Measurements from ENCODE around the gene ERMP1.
A peak's percentile ranks its signal among the peaks of the same experiment; 100 is the strongest.
"Not testable (repeated sequence)": the region's sequence is repeated elsewhere in the genome, so short reads cannot be mapped to it uniquely, and the experiment has no call there.

ERMP1 gene

DNA sequence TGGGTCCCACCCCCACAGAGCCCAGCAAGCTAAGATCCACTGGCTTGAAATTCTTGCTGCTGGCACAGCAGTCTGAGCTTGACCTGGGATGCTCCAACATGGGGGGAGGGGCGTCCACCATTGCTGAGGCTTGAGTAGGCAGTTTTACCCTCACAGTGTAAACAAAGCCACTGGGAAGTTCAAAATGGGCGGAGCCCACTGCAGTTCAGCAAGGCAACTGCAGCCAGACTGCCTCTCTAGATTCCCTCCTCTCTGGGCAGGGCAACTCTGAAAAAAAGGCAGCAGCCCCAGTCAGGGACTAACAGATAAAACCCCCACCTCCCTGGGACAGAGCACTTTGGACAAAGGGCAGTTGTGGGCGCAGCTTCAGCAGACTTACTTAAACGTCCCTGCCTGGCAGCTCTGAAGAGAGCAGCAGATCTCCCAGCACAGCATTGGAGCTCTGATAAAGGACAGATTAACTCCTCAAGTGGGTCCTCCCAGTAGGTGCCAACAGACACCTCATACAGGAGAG is 53.2 kb downstream of the ERMP1 start:
- not testable (repeated sequence) for DNase-seq

DNA sequence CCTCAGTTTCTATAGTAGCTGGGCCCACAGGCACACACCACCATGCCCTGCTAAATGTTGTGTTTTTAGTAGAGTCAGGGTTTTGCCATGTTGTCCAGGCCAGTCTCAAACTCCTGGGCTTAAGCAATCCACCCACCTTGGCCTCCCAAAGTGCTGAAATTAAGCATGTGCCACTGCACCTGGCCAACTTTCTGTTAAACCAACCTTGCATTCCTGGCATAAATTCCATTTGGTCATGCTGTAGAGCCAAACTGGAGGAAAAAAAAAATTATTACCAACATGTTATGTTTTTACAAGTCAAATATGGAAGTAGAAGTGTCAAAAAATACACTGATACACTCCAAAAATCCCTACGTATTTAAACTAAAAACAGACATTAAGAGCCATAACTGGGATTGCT is 54.1 kb downstream of the ERMP1 start:
- DNase-seq = no peak

DNA sequence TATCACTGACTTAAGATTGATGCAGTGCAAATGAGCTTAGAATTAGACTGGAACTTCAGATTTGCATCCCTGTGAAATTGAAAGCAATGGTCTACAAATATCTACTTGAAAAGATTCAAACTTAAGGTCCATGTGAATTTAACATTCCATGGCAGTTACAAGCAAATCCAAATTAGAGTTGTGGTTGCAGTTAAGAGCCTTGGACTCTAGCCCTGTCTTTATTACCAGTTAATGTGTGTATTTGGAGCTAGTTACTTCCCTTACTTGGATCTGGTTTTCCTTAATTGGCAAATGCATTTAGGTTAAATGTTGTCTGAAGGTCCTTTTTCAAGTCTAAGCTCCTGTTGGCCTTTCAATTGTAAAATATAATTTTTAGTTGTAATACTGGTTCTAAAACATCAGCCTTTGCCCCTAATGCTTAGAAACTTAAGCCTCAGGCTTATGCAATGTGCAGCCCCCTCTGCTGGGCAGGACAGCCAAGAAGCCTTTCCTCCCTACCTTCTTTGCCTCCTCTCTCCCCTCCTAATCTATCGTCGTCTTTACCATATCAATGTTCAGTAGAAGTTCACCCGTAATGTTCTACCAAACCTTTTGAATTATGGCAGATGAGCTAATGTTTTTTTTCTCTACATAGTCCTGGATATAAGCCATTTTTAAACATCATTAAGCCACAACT is 59.5 kb downstream of the ERMP1 start:
- no peak for DNase-seq

GRCh38 chr9:5767968-5768932 is 64.7 kb downstream of the ERMP1 start:
- DNase-seq = peak; percentile 6 to 42 (median 6)

DNA sequence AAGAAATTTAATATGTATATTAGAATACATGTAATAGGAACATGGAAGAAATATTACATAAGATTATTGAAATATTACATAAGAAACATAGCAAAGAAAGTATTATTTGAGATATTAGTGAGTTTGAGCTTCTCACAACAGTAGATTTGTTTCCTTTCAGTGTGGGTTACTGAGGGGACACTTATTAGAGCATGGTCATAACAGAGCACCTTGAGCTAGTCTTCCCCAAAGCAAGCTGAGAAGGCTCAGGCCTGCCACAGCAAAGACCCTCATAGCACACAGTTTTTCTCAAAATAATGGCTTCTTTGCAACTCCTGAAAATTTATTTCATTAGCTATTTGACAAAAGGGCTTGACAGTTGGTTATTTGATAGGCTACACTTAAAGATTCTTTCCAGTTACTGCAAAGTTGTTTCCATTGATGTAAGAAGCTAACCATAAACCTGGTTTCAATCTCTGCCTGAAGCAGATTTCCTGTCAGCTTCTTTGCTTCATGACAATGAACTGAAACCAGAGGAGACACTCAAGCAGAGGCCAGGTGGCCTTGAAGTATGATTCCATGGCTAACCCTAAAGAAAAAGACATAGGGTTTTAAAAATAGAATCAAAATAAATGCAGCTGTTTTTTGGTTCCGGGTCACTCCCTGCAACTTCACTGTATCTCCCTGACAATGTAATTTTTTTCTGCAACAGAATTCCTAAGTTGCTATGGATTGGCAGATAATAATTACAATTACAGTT is 68.6 kb downstream of the ERMP1 start:
- no peak for DNase-seq

DNA sequence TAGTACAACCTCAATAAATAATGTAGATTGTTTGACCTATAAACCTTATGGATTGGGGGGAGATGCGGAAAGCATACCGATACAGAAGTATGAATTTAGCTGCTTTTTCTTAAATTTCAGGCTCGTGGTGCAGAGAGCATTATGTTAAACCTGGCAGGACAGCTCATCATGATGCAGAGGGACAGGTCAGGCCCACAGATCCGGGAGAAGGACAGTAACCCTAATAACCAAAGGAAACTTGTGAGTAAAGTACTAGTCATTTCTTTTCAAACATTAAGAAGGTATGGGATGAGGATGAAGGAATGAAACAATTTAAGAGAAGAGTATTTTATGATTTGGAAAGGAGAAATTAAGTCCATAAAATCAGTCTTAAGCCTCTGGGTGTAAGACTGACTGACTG is 70.5 kb downstream of the ERMP1 start:
- DNase-seq = no peak

- DNase-seq = no peak
Measured at GRCh38 chr9:5760338-5760737, 72.6 kb downstream of the ERMP1 start.

- no peak for DNase-seq
Measured at GRCh38 chr9:5756633-5757032, 76.3 kb downstream of the ERMP1 start.

- no peak for DNase-seq
Measured at GRCh38 chr9:5750569-5750968, 82.3 kb downstream of the ERMP1 start.

DNA sequence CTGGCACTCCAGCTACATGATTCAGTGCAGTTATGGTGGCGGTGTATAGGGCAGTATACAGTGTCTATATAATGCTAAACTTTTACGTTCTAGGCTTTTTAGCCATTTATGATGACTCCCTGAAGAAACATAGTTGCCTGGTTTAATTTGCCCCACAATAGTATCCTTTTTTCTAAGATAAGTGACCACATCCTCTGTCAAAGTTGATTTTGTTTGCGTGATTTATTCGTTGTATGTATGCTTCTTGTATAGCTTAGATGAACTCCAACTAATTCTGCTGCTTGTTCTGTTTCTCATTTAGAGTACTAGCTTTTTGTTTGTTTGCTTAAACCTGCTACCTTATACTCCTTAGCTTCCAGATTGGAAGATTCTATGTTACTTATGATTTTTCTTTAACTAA is 83.6 kb downstream of the ERMP1 start:
- no peak for DNase-seq

DNA sequence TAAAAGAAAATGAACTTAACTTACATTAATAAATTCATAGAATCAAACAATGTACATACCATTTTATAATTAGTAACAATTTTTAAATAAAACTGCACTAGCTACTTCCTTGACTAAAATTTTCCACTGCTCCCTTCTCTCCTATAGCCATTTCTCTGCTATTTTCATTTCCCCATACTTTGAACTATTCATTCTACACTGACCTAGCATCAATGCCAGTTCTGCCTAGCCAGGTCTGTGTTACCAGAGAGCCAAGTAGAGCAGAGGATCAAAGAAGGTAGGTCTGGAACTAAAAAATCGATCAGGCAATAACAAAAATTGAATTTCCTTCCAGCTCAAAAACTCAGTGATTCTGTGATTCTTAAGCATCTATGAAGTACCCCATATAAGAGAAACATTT is 84.5 kb downstream of the ERMP1 start:
- DNase-seq = no peak

GRCh38 chr9:5743109-5743508 is 89.8 kb downstream of the ERMP1 start:
- DNase-seq = no peak

GRCh38 chr9:5736563-5737346 is 96.2 kb downstream of the ERMP1 start:
- no peak for DNase-seq

GRCh38 chr9:5735072-5735471 is 97.8 kb downstream of the ERMP1 start:
- DNase-seq = no peak
